KMS-11 (cell line): ENCODE results near the gene SNX10.

ENCODE experiments used
- H2AFZ ChIP-seq: fragments of 200-600 bp; sonication (generic); 2 replicates; pipeline ENCODE4 v1.6.1; 2016; ENCODE audit warnings: antibody characterized with exemption, mixed run types, low read depth
- H3K27ac ChIP-seq: fragments of 200-600 bp; sonication (generic); 2 replicates; pipeline ENCODE4 v1.6.1; 2016; ENCODE audit warnings: mild to moderate bottlenecking, mixed run types
- H3K27me3 ChIP-seq: fragments of 200-600 bp; sonication (generic); 2 replicates; pipeline ENCODE4 v1.6.1; 2017; ENCODE audit warnings: mild to moderate bottlenecking, low read depth, mixed run types, moderate library complexity; ENCODE audit not compliant: insufficient read depth
- H3K36me3 ChIP-seq: fragments of 200-600 bp; sonication (generic); 2 replicates; pipeline ENCODE4 v1.6.1; 2017; ENCODE audit warnings: mild to moderate bottlenecking, mixed run types; ENCODE audit not compliant: insufficient read depth
- H3K4me1 ChIP-seq: fragments of 200-600 bp; sonication (generic); 2 replicates; pipeline ENCODE4 v1.6.1; 2016; ENCODE audit warnings: mild to moderate bottlenecking, low read depth, mixed run types; ENCODE audit not compliant: poor library complexity, severe bottlenecking
- H3K4me2 ChIP-seq: fragments of 200-600 bp; sonication (generic); 2 replicates; pipeline ENCODE4 v1.7.0; 2016; ENCODE audit warnings: mild to moderate bottlenecking, mixed run types
- H3K4me3 ChIP-seq: fragments of 200-600 bp; sonication (generic); IDR thresholded peaks from 2 replicates; pipeline ENCODE4 v1.6.1; 2017; ENCODE audit warnings: low read depth, low read length, mixed read lengths; ENCODE audit not compliant: insufficient read depth
- H3K79me2 ChIP-seq: fragments of 200-600 bp; sonication (generic); 2 replicates; pipeline ENCODE4 v1.6.1; 2016; ENCODE audit warnings: low read depth, mixed run types; ENCODE audit not compliant: insufficient read depth
- H3K9ac ChIP-seq: fragments of 200-600 bp; sonication (generic); 2 replicates; pipeline ENCODE4 v1.6.1; 2016; ENCODE audit warnings: mild to moderate bottlenecking, mixed run types
- H4K20me1 ChIP-seq: fragments of 200-600 bp; sonication (generic); 2 replicates; pipeline ENCODE4 v1.6.1; 2016; ENCODE audit warnings: mild to moderate bottlenecking, mixed run types; ENCODE audit not compliant: insufficient read depth
- CTCF ChIP-seq: fragments of 200-600 bp; sonication (generic); conservative IDR thresholded peaks from 2 replicates; pipeline ENCODE4 v1.6.1; 2017; ENCODE audit warnings: low read depth, mild to moderate bottlenecking, antibody characterized with exemption, low read length, moderate library complexity, mixed read lengths

The SNX10 gene

GRCh38 chr7:26345837-26346236 lies 54.2 kb downstream of the SNX10 start:
- H3K36me3 ChIP-seq: no peaks in the 10 kb centered on the region
- no peak overlapping the region for H3K4me3 ChIP-seq
- no peaks in the 10 kb centered on the region for H3K27me3 ChIP-seq
- no peak overlapping the region for H3K9ac ChIP-seq
- H3K4me1 ChIP-seq: no peaks in the 10 kb centered on the region
- no peak overlapping the region for H3K4me2 ChIP-seq
- no peaks in the 10 kb centered on the region for H3K79me2 ChIP-seq
- H3K27ac ChIP-seq: no peak overlapping the region
- no peaks in the 10 kb centered on the region for H4K20me1 ChIP-seq
- H2AFZ ChIP-seq: no peak overlapping the region
- no peak for TF ChIP-seq CTCF

- Histone ChIP-seq H3K9ac (no peak overlapping the region), H3K4me1 (no peaks in the 10 kb centered on the region), H3K4me3 (no peak overlapping the region), H3K4me2 (no peak overlapping the region), H3K27me3 (no peaks in the 10 kb centered on the region), H3K36me3 (no peaks in the 10 kb centered on the region), H3K79me2 (no peaks in the 10 kb centered on the region), H2AFZ (no peak overlapping the region), H3K27ac (no peak overlapping the region), H4K20me1 (no peaks in the 10 kb centered on the region)
- TF ChIP-seq CTCF: no peak
Observed at GRCh38 chr7:26346611-26347203, 55.0 kb downstream of the SNX10 start.

- H3K27me3 ChIP-seq: no peaks in the 10 kb centered on the region
- H3K36me3 ChIP-seq: no peaks in the 10 kb centered on the region
- no peak overlapping the region for H2AFZ ChIP-seq
- no peak overlapping the region for H3K9ac ChIP-seq
- H3K27ac ChIP-seq: no peak overlapping the region
- no peaks in the 10 kb centered on the region for H3K79me2 ChIP-seq
- no peaks in the 10 kb centered on the region for H4K20me1 ChIP-seq
- no peak for TF ChIP-seq CTCF
- no peak overlapping the region for H3K4me2 ChIP-seq
- H3K4me1 ChIP-seq: no peaks in the 10 kb centered on the region
- H3K4me3 ChIP-seq: no peak overlapping the region
Observed at GRCh38 chr7:26348234-26348851, 56.7 kb downstream of the SNX10 start.

- Histone ChIP-seq H3K4me1 (no peaks in the 10 kb centered on the region), H4K20me1 (no peaks in the 10 kb centered on the region), H3K4me2 (no peak overlapping the region), H3K4me3 (no peak overlapping the region), H3K36me3 (no peaks in the 10 kb centered on the region), H3K27ac (no peak overlapping the region), H3K27me3 (no peaks in the 10 kb centered on the region), H2AFZ (no peak overlapping the region), H3K79me2 (no peaks in the 10 kb centered on the region), H3K9ac (no peak overlapping the region)
- no peak for TF ChIP-seq CTCF
Observed at GRCh38 chr7:26349005-26349915, 57.6 kb downstream of the SNX10 start.
